NOMO-1 treated with dmso at 0.1 percent for 144 hours (cell line): Measurements from ENCODE around the gene LRRC74A.

ENCODE experiments used
- DNase-seq: peaks from one replicate; lab custom pipeline; 2025; ENCODE audit not compliant: unreplicated experiment; lab: John Stamatoyannopoulos, UW

Gene LRRC74A

GRCh38 chr14:76918256-76918781 is 92.1 kb downstream of the LRRC74A start:
- DNase-seq, result peak; percentile 17

DNA sequence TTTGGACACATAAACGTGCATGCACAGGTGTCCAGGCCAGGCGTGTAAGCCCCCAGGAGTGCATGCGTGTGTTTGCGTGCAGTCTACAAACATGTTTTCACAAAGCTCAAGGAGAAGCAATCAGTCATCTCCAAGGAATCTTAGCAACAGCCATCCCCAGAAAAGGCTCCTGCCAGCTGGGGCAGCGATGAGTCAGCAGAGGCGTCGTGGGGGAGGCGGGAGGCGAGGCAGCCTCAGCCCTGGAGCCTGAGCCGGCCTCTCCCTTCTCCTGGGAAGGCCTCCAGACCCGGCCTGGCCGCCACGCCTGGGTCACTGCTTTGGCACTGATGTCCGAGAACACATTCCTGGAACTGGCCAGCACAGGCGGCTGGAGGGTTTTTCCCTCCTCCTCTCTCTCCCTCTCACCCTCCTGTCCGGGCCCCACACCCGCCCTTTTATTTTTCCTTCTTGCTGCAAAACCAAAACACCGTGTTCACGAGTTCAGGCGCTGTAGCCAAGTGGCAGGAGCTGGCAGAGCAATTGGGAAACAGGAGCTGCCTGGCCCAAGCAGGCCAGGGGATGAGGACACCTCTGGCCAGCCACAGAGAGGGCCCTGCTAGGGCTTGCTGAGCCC is 92.7 kb downstream of the LRRC74A start:
- no peak for DNase-seq
